ENCODE data around the gene TAF4B. TPM values are rescaled to one million over a fixed set of nuclear protein-coding genes. Genes with fewer than 3 reads are reported as not detected.

The TAF4B gene
- polyA plus RNA-seq, 3 donors = 4.6 to 5.5 (median 5.0) TPM

DNA sequence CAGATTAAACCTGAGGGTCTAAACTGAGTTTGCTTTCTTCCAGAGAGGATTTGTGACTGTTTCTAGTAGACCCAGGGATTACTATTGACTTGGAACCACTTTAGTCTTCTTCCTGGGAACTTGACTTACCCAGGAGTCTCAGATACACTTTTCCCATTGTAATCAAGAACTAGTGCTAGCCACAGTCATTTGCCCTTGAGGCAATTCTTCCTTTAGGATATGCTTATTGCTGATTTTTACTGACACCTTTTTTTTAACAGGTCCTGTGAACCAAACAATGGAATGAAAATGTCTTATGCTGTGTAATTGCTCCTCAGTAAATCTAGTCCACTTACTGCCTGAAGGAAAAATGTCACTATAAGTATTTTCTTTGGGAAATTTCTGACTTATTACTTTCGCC lies 78.3 kb downstream of the TAF4B start:
- DNase-seq = no peak

DNA sequence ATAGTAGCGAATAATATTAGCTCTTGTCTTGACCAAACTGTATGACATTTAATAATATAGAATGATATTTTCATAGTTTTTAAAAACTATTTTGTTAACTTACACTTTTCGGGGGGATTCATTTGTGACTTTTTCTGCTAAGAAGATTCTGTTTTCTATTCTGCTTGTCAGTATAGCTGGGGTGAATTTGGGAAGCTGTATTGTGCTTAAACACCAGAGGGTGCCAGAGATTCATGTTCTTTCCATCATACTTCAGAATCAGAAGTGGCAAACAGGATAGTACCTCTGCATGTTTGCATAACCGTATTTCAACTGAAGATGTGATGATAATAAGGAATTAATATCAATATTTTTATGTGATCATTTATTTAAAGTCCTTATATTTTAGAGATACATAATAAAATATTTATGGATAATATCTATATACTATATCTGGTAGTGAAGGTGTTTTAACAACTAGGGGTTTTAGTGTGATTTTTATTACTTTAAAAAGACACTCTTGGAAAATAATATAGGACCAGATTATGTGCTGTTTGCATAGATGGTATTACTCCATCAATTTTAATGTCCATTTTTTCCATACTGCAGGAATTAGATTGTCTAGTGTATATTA lies 81.0 kb downstream of the TAF4B start:
- DNase-seq = peak; percentile 56

DNA sequence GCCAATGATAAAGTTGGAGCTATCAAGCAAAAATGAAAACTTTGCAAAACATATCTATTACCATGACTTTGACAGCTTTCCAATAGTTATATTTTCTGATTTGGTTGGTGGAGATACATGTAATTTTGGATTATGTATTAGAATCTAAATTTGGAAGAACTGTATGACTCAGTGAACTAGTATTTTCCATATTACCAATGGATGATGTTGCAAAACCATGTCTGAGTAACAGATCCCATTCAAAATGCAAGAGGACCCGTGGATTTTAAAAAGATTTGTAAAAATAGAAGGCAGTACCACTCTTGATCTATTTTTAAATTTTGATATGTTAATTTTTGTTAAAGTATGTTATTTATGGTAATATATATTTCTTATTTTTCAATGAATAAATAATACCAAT lies 83.0 kb downstream of the TAF4B start:
- DNase-seq = no peak

DNA sequence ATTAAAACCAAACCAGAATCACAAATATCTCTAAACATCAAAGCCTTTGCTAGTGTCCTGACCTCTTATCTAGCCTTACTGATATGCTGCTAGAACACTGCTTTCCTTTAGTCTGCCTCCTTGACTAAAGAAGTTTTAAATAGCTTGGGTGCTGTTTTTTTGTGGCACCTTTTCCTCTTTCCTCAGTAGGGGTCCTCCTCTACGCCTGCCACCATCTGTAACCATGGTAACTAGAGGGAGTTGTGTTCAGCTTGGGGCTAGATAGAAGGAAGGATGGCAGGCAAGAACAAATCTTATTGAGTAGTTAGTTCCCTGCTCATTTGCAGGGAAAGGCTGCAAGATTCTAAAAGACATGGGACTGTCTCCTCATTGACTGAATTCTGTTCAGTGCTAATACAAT lies 86.0 kb downstream of the TAF4B start:
- DNase-seq = no peak

DNA sequence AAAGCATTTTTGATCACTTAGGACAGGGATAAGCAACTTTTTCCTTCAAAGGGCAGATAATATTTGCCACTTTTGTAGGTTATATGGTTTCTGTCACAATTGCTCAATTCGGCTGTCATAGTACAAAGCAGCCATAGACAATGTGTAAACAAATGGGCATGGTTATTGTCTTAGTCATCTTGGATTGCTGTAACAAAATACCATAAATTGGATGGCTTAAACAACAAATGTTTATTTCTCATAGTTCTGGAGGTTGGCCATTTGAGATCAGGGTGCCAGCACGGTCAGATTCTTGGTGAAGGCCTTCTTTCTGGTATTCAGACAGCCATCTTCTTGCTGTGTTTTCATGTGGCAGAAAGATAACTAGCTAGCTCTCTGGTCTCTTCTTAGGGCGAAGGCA lies 91.2 kb downstream of the TAF4B start:
- no peak for DNase-seq

DNA sequence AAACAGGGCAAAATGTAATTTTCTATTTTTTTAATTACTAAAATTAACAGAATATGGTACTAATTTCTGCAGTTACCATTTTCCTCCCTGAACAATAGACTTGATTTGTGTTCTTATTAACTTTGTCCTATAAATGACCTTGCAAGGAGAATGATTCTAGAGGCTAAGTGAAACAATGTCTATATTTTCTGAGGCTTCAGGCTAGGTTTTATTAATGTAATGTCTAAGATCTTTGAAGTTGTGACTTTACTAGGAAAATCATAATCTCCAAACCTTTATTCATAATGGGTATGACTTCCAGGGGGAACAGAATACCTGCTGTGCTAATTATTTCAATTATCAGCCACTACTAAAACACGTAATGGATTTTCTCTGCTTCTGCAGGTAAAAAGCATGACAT lies 94.4 kb downstream of the TAF4B start:
- DNase-seq = no peak

DNA sequence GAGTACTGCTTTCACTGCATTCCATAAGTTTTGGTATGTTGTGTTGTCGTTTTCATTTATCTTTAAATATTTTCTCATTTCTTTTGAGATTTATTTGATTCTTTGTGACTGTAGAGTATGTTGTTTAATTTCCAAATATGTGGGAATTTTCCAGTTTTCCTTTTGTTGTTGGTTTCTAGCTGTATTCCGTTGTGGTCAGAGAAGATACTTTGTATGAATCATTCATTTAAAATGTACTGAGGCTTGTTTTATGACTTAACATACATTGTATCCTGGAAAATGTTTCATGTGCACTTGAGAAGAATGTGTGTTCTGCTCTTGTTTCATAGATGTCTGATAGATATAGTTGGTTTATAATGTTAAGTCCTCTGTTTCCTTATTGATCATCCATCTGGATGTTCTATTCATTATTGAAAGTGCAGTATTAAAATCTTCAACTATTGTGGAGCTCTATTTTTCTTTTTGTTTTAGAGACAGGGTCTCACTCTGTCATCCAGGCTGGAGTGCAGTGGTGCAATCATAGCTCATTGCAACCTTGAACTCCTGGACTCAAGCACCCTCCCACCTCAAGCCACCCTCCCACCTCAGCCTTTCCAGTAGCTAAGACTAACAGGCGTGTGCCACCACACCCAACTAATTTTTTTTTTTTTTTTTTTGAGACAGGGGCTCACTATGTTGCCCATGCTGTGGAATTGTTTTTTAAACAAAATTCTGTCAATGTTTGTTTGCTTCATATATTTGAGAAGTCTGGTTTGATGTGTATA lies 96.8 kb downstream of the TAF4B start:
- no peak for DNase-seq

DNA sequence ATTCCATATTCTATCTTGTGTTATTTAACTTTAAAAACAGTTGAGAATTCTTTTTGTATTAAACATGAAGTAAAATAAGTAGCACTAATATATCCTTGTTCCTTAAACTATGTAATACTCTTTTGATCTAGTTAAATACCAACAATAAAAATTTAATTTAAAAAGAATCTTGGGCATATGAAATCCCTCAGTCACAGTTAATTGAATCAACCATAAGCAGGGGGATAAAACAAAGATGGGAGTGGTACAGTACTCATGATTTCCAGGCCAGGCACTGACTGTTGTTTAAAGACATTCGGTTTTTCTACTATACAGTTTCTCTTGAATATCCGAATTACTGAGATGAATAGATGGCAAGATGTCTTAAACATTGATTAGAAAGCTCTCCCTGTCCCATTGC lies 99.5 kb downstream of the TAF4B start:
- no peak for DNase-seq

DNA sequence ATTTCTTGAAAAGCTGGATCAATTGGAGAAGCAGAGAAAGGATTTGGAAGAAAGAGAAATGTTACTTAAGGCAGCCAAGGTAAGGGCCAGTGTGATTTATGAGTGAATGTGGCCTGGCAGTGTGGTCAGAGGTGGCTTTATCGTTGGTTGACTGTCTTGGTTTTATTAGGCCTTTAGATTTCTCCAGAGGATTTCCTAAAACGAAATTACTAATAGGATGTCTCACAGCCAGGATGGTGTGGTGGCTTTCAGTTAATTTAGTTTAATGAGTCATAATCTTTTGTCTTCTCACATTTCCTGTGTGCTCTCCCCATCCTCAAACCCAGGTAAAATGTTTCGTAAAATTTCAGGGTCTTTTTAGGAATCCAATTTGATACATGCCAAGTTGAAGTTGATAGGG lies 100.8 kb downstream of the TAF4B start:
- DNase-seq = no peak

DNA sequence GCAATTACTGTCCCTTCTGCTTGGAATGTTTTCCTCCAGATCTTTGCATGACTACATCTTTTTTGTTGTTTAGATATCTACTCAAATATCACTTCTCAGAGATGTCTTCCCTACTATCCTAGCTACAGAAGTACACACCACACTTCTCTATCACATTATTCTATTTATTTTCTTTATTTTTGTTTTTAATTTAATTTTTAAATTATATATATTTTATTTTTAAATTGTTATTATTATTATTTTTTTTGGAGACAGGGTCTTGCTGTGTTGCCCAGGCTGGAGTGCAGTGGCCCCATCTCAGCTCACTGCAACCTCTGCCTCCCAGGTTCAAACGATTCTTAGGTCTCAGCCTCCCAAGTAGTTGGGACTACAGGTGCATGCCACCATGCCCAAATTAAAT lies 106.7 kb downstream of the TAF4B start:
- DNase-seq = no peak

DNA sequence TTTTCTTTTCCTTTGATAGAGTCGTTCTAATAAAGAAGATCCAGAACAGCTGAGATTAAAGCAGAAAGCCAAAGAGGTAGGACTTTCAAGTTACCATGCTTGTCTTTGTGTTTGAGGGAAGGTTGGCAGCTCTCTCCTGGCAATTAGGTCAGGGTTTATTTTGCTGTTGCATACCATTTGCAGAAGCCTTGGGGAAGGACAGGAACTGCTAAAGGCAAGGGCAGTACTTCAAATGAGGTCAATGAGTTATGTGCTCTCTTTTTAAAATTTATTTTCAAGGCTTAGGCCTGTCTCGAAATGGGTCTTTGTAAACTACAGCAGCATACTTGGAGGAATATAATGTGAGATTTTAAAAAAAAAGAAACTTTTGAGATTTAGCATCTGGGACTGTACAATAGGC lies 108.9 kb downstream of the TAF4B start:
- peak; percentile 39 for DNase-seq

DNA sequence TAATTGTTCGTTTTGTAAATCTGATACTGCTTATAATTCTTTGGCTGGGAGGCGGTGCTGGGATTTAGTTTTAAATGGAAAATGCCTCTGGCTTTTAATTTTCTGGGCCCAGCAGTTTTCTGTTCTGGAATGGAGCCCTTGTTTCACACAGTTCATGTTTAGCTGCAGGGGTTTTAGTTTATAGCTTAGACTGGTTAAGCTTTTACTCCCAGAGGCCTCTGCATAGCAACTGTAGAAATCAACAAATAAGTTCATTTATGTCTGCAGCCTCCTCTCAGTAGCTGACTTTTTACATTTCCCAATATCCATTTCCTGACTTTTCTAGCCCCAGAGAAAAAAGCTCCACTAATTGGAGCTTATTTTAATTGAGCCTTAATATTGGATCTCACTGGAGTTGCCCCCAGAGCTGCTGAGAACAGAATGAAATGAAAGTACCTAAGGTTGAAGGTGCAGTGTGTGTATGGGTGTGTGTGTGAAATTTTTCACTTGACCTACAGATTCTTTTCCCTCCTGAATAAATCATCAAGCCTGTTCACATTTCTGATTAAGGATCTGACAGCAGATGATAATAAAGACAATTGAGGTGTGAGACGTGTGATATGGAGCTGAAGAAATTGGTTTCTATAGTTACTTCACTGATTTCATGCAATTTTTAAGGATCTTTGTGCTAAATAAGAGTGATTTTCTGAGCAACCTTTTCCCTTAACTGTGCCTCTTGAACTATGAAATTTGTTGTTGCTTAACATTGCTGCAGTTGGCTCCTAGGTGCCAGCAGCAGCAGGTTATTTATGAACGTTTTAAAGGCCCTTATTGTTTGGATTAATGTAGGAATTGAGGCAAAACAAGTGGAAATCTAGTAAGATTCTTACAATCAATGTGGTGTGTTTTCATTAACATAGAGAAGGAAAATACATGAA lies 109.6 kb downstream of the TAF4B start:
- peak; percentile 67 for DNase-seq

DNA sequence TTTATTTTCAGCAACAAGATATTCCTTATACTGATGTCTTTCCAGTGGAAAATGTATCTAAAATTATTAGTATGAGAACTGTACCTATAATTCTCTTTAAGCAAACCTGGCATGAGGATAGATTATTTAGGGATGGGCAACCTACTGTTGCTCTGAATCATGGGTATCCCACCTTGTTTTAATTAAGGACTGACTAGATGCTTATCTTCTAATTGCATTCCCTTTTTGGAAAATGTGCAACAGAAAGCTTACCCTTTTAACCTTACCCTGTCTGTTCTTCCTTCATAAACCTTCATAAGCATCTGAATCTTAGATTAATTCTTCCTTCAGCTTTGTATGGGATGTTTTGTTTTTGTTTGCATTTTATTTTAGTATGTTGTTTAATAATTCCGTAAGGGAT lies 110.3 kb downstream of the TAF4B start:
- no peak for DNase-seq

DNA sequence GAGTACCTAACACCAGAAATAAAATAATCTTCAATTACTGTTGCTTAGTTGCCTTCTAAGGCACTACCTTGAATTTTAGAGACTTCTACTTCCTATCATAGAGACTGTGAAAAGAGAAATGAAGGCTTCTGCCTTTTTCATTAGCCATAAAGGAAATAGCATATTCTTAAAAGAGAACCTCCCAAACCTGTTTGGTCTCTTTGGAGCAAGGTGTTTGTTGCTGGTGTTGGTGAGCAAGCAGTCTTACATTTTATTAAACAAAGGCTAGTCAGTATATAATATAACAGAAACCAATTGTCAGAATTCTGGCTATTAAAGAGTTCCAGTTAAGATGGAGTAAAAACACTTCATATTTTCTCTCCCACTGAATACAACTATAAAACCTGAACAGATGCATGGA lies 116.4 kb downstream of the TAF4B start:
- peak; percentile 42 for DNase-seq

DNA sequence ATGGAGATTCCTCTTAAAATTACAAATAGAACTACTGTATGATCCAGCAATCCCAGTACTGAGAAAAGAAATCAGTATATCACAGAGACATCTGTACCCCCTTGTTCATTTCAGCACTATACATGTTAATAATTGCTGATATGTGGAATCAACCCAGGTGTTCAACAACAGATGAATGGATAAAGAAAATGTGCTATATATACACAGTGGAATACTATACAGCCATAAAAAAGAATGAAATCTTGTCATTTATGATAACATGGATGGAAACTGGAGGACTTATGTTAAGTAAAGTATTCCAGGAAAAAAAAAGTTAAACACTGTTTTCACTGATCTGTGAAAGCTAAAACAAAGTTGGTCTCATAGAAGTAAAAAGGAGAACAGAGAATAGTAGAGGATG lies 124.7 kb downstream of the TAF4B start:
- no peak for DNase-seq

DNA sequence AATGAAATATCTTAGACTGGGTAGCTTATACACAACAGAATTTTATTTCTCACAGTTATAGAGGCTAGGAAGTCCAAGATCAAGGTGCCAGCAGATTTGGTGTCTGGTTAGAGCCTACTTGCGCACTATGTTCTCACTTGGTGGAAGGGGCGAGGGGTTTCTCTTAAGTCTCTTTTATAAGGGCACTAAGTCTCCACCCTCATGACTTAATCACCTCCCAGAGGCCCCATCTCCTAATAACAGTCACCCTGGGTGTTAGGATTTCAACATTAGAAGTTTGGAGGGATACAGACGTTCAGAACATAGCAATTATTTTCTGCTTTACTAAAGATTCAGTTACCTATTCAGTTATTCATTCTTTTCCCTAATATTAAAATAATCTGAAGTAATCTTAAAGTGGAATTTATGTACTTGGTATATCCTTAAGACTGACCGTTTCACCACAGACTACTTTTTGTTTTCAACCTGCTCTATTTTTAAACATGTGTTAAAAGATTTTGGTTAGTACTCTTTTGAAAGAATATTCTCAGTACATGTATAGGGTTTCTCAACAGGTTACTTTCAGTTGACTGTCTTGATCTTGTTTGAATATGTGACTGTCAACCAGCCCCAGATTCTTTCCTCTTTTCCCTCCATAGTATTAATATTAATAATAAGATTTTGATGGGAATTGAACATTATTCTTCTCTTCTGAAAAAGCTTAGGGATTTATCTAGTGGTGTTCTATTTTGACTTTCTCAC lies 130.0 kb downstream of the TAF4B start:
- DNase-seq = no peak

DNA sequence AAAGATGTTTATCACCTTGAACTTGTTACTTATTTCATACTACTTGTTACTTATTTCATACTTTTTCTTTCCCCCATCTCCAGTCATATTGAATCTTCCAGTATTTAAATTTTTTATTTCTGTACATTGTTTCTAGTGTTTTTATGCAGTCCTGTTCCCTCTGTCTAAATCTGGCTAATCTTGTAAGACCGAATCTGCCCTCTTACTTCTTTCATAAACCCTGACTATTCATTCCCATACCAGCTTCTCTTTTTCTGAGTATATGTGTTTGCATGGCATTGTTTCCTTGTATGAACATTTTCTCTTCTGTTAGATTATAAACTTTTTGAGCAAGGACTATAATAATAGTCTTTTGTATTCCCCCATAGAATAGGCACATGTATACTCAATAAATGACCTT lies 131.7 kb downstream of the TAF4B start:
- no peak for DNase-seq

DNA sequence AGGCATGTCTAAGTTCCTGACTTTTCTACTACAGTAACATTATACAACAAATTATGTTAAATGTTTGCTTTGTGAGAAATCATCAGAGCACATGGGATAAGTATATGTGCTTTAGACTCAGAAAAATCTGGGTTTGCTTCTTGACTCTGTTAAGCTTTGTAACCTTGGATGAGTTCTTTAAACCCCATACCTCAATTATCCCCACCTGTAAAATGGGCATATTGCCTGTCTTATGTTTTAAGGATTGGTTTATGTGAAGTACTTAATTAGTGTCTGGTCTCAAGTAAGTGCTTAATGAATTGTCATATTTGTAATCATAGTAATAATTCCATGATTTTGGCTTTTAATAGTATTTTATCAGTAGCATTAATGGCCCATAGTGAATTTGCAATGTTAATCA lies 135.8 kb downstream of the TAF4B start:
- DNase-seq = no peak

DNA sequence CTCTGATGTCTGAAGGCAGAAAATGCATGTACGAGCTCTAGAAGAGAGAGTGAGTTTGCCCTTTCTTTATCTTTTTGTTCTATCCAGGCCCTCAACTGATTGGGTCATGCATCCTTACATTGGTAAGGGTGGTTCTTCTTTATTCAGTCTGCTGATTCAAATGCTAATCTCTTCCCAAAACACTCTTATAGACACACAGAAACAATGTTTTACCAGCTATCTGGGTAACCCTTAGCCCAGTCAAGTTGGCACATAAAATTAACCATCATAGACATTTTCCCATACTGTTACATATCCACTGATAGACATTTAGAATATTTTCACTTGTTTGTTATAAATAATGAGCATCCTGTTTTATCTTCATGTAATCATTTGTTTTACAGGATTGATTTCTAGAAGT lies 141.2 kb downstream of the TAF4B start:
- no peak for DNase-seq

DNA sequence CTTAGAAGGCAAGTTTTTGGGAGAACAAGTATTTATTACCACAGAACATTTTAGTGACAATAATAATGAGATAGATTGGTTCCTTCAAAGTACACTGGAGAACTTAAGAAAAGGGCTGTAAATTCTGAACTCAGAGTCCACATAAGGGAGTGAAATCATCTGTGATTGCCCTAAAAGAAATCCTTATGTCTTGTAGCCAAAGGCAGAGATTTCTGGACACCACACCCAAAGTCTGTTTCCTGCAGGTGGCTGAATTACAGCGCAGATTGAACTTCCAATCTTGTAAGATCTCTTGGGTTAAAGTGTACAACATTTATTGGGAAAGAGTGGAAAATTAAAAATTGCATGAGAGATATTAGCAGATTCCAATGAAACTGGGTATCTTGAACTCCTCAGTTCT lies 143.8 kb downstream of the TAF4B start:
- DNase-seq = no peak

DNA sequence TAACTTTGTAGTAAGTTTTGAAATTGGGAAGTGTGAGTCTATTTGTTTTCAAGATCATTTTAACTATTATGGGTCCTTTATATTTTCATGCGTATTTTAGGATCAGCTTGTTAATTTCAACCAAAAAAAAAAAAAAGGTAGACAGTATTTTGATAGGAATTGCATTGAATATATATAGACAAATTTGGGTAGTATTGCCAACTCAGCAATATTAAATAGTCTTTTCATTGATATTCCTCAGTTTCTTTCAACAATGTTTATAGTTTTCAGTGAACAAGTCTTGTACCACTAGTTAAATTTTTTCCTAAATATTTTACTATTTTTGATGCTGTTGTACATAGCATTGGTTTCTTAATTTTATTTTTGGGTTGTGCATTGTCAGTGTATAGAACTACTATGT lies 149.9 kb downstream of the TAF4B start:
- DNase-seq = no peak

DNA sequence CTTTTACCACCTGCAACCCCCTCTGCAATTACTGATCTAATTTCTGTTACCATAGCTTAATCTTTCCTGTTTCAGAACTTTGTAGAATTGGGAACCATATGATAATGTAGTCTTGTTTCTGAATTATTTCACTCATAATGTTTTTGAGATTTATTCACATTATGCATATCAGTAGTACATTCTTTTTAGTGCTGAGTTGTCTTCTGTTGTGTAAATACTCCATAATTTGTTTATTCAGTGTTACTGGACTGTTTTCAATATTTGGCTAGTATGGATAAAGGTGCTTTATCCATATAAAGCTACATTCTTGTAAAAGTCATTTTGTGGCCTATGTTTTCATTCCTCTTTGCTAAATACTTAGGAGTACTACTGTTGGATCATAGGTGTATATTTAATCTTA lies 152.5 kb downstream of the TAF4B start:
- DNase-seq = no peak
